Peyer's patch (tissue), 4 donors: ENCODE measurements around the gene SMIM38.

ENCODE experiments used
- POLR2A ChIP-seq, 2 donors: fragments of 450-650 bp; IDR thresholded peaks; one replicate each; pipeline ENCODE4 v1.5.1; 2017; ENCODE audit warnings: antibody characterized with exemption in 2 of 2, mild to moderate bottlenecking in 2 of 2, moderate library complexity in 2 of 2
- TF ChIP-seq, protein P1 (sequence below), 6 experiments: fragments of 450-650 bp in 4 of 6; fragments of 200-600 bp in 2 of 6; sonication (generic) in 1 of 6; IDR thresholded peaks; one replicate each; pipeline ENCODE4 v1.5.1; 2017 to 2019; ENCODE audit warnings: antibody characterized with exemption in 6 of 6, mild to moderate bottlenecking in 3 of 6, moderate library complexity in 1 of 6

DNA sequence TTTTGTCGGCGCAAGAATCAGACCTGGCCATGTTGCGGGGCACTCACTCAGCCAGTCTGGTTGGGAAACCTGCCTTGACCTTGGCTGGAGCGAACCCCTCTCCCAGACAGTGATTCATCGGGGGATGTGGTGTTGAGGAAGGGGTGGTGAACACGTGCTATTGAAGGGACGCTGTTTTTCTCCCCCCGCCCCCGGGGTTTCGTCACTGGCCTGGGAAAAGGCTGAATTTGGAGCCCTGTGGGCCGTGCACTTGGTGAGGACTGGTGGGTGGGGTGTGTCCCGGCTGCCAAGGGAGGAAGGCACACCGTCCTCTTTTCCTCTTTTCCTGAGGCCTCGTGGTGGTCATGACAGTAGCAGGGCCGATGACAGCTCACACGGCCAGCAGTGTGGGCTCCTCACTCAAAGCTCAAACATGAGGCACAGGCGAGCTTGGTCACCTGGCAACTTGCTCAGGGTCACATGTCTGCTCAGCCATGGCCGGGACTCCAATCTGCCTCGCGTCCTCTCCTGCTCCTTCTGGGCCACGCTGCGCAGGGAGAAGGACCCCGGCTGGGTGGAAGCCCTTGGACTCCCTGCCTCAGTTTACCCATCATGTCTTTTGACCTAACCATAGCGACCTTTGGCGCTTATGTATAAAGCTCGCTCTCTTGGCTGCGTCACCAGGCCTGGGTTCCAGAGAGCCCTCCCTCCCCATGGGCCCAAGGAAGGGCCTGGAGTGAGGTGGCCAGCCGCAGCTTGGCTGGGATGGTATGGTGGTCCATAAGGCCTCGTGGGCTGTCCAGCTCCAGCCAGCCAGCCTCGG lies 49.4 kb downstream of the SMIM38 start:
- TF ChIP-seq, protein P1, sequence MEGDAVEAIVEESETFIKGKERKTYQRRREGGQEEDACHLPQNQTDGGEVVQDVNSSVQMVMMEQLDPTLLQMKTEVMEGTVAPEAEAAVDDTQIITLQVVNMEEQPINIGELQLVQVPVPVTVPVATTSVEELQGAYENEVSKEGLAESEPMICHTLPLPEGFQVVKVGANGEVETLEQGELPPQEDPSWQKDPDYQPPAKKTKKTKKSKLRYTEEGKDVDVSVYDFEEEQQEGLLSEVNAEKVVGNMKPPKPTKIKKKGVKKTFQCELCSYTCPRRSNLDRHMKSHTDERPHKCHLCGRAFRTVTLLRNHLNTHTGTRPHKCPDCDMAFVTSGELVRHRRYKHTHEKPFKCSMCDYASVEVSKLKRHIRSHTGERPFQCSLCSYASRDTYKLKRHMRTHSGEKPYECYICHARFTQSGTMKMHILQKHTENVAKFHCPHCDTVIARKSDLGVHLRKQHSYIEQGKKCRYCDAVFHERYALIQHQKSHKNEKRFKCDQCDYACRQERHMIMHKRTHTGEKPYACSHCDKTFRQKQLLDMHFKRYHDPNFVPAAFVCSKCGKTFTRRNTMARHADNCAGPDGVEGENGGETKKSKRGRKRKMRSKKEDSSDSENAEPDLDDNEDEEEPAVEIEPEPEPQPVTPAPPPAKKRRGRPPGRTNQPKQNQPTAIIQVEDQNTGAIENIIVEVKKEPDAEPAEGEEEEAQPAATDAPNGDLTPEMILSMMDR (IDR thresholded peaks at IDR 0.05) = no peak
- no peak for TF ChIP-seq POLR2A (IDR thresholded peaks at IDR 0.05)
